WTC11 (cell line): ENCODE measurements around the gene CAB39.

Source experiments
- ATF1 ChIP-seq: sonication (generic); formaldehyde crosslinking; IDR thresholded peaks from 2 replicates; pipeline ENCODE4 v1.8.1; 2023; ENCODE audit warnings: mild to moderate bottlenecking, moderate library complexity, missing genetic modification reagents
- NR2C2 ChIP-seq: sonication (generic); formaldehyde crosslinking; IDR thresholded peaks from 2 replicates; pipeline ENCODE4 v1.8.0; 2022; ENCODE audit warnings: mild to moderate bottlenecking, missing genetic modification reagents
- ZNF232 ChIP-seq: sonication (generic); formaldehyde crosslinking; IDR thresholded peaks from 2 replicates; pipeline ENCODE4 v1.8.0; 2022; ENCODE audit warnings: mild to moderate bottlenecking, missing genetic modification reagents
- TF ChIP-seq, protein P1 (sequence below): fragments of 200-600 bp; IDR thresholded peaks from 2 replicates; pipeline ENCODE4 v1.8.0; 2022; ENCODE audit warnings: antibody characterized with exemption
- TF ChIP-seq, protein P2 (sequence below): sonication (generic); formaldehyde crosslinking; IDR thresholded peaks from 2 replicates; pipeline ENCODE4 v1.8.1; 2022; ENCODE audit warnings: low read depth, missing genetic modification reagents, borderline replicate concordance

DNA sequence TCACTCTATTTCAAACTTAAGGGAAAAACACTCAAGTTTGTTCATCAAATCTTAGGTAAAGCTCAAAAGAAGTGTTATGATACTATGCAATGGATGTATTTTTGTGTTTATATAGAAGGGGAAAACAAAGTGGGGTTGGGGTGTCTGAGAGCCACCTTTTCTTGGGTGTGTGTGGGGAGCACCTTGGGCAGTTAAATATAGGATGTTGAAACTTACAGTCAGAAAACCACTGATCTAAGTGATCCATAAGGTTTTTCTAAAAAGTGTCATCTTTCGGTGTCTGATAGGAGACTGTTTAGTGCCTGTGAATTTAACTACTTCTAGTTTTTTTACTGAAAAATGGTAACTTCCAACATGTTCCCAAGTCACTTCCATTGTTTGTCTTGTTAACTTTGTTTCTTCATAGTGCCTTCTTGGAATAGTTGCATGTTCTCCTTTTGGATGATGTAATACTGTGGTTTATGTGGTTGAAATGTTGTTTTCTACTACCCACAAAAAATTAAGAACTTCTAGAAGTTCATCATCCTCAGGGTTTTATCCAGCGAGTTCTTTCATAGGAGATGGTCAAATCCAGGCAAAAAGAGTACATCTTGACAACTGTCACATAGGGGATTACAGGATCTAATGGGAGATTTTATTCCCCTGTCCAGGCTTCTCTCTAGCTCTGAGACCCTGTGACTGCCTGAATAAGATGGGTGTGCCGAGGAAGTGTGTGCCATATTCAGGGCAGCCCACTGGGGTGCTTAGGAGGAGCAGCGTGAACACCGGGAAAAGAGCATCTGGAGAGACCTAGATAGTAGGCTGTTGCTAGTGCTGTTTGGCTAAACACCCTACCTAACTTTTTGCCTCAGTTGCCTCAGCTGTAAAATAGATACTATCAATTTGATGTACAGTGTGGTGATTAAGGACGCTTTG lies 46.2 kb downstream of the CAB39 start:
- TF ChIP-seq ATF1 (CRISPR knock-in tag) = no peak
- TF ChIP-seq, protein P1, sequence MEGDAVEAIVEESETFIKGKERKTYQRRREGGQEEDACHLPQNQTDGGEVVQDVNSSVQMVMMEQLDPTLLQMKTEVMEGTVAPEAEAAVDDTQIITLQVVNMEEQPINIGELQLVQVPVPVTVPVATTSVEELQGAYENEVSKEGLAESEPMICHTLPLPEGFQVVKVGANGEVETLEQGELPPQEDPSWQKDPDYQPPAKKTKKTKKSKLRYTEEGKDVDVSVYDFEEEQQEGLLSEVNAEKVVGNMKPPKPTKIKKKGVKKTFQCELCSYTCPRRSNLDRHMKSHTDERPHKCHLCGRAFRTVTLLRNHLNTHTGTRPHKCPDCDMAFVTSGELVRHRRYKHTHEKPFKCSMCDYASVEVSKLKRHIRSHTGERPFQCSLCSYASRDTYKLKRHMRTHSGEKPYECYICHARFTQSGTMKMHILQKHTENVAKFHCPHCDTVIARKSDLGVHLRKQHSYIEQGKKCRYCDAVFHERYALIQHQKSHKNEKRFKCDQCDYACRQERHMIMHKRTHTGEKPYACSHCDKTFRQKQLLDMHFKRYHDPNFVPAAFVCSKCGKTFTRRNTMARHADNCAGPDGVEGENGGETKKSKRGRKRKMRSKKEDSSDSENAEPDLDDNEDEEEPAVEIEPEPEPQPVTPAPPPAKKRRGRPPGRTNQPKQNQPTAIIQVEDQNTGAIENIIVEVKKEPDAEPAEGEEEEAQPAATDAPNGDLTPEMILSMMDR = no peak
- no peak for TF ChIP-seq ZNF232 (CRISPR knock-in tag)
- TF ChIP-seq NR2C2 (CRISPR knock-in tag) = no peak
- TF ChIP-seq, protein P2, sequence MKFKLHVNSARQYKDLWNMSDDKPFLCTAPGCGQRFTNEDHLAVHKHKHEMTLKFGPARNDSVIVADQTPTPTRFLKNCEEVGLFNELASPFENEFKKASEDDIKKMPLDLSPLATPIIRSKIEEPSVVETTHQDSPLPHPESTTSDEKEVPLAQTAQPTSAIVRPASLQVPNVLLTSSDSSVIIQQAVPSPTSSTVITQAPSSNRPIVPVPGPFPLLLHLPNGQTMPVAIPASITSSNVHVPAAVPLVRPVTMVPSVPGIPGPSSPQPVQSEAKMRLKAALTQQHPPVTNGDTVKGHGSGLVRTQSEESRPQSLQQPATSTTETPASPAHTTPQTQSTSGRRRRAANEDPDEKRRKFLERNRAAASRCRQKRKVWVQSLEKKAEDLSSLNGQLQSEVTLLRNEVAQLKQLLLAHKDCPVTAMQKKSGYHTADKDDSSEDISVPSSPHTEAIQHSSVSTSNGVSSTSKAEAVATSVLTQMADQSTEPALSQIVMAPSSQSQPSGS (CRISPR knock-in tag) = no peak
